Stimulated activated CD4-positive, alpha-beta T cell treated with anti-CD3 and anti-CD28 coated beads, Interleukin-4, amount 100 ng/mL, for 48 hours (primary cell): ENCODE data around the gene PRSS23.
A peak's percentile ranks its signal among the peaks of the same experiment; 100 is the strongest.
"Not testable (repeated sequence)": the region's sequence is repeated elsewhere in the genome, so short reads cannot be mapped to it uniquely, and the experiment has no call there.

Source experiments
- DNase-seq, 2 donors: peaks; one replicate each; pipeline ENCODE4 v3.0.0-alpha.2; 2020; ENCODE audit warnings: low read depth in 2 of 2

Gene PRSS23, protein sequence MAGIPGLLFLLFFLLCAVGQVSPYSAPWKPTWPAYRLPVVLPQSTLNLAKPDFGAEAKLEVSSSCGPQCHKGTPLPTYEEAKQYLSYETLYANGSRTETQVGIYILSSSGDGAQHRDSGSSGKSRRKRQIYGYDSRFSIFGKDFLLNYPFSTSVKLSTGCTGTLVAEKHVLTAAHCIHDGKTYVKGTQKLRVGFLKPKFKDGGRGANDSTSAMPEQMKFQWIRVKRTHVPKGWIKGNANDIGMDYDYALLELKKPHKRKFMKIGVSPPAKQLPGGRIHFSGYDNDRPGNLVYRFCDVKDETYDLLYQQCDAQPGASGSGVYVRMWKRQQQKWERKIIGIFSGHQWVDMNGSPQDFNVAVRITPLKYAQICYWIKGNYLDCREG

DNA sequence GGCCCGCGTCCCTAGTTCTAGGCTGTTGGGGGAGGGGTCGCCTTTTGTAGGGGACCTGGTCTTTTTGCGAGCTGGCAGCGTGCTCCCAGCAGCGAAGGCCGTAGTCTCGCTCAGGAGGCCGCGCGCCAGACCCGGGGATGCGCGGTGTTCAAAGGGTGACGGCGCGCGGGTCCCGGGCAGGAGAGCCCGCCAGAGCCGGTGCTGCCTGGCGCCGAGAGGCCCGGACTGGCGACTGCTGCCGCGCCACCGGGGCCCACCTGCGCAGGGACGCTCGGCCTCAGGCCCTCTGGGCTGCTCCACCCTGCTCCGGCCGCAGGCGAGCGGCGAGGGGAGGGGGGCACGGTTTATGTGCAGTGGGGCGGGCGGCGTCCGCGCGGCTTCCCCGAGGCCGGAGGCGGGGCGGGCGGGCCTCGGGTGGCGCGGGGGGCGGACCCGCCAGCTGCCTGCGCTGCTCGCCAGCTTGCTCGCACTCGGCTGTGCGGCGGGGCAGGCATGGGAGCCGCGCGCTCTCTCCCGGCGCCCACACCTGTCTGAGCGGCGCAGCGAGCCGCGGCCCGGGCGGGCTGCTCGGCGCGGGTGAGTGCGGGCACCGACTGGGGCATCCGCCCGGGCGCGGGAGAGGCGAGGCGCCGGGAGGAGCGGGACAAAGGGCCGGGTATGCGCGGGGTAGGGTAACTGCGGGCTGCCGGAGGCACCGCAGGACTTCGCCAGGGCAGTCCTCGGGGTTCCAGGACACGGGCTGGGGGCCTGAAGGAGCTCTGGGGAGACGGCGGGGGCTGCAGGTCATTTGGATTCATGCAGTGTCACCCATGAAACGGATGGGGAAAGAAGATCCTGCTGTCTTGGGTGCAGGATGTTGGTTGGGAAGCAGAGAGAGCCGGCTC, at the start of gene PRSS23:
TSS of gene PRSS23 (plus strand) at position 467 of the 884 bp plus-strand sequence. CDS start 7,102 bp downstream, outside the sequence.
- DNase-seq = peak in 1 of 2 donors; percentile 21

DNA sequence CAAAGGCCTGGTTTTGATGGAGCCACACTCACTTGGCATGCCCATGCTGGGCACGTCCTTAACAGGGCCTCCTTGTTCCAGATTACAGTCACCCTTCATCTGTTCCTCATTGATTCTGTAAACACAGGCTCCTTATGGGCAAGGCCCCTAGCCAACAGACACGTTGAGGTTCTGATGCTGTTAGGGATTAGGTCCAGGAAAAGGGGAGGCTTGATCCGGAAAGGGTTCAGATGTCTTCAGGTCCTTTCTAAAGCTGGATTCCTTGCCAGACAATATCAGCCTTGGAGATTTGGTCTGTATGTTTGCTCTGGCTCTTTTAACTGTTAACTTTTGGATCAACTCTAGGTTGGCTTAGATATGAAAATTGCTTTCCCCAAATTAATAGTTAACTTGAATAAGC, 46.9 kb upstream of the PRSS23 start:
- no peak for DNase-seq

DNA sequence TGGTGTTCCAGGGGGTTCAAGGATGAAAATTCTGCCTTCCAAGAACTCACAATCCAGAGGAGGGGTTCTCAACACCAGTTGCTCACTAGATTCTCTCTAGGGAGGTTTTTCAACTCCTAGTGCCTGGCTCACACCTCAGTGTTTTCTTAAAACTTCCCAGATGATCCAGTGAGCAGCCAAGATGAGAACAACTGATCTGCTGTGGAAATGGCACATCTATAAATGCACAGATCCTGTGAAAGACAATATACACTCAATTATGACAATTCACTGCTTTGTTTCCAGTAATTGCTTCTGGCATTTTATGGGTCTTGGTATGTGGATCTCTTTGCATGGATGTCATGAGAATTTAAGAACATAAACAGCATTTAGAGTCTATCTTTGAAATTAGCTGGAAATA, 45.2 kb upstream of the PRSS23 start:
- no peak for DNase-seq

DNA sequence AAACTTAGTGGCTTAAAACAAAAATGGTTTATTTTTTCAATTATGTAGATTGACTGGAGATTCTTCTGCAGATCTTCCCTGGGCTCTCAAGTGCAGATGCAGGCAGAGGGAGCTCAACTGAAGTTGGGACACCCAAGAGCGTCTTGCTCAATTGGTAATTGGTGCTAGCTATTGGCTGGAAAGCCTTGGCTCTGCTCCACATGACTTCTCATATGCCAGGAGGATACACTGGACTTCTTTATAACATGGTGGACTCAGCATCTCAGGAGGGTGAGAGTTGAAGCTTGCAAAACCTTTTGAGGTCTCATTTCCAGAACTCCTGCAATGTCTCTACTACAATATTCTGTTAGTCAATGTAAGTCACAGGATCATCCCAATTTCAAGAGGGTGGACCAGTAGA, 42.2 kb upstream of the PRSS23 start:
- no peak for DNase-seq

DNA sequence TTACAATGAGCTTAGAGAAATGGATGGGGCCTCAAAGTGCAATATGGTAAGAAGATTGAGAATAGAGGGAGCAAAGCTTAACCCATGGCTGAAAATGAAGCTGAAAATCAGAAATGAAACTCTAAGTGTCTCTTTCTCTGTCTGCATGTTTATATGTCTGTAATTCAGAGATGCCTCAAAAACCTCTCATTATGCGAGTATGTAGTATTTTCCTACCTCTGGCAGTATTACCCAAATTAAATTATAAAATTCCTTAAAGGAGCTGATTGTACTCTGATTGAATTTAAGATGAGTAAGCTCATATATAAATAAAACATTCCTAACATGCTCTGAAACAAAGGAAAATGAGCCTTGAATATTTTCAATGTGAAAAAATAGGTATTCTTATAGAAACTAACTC, 39.8 kb upstream of the PRSS23 start:
- DNase-seq = no peak

DNA sequence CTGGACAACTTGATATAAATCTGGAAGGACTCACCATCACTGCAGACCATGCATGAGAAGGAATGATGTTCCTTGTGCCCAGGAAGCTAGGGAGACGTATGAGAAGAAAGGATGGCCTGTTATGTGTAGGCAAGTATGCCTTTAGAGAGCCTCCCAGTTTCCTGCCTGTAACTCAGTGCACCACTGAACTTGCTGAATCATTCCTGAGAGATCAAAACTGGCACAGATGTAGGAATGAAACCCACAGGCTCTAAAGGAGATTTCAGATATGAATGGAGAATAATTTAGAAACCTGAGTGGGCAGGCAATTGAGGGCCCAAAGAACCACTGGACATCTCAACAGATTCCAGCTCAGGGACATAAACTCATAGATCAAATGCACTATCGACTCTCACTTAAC, 38.4 kb upstream of the PRSS23 start:
- no peak for DNase-seq

DNA sequence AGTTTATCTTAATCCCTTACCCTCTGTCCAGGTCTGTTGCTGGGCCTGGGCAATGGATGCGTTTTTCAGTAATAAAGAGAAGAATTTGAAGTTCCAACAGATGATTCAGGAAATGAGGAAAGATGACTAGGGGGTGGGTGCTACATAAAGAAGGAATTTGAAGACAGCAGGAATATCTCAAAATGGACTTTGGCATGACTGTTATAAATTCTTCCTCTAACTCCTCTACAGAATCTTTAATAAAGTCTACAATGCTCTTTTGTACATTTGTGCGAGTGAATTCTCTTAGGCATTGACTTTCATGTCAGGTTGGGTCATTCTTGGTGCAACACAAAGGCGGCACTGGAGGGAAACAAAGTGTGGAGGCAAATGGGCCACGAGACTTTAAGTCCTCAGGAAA, 35.1 kb upstream of the PRSS23 start:
- DNase-seq = no peak

DNA sequence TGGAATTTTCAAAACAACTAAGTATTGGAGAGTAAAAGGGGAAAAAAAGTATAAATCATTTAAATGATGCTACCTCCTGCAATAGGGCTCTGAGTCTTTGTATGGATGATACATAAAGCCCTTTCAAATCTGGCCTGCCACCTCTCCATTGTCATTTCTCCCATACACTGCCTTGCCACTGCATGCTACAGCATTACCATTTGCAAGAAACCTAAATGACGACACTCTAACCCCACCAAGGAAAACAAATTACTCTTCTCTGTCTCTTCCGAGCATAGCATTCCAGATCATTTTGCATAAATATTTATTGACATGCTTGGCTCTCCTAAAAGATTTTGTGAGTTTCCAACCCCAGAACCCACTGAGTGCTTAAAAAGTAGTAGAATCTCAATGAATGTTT, 34.5 kb upstream of the PRSS23 start:
- no peak for DNase-seq

DNA sequence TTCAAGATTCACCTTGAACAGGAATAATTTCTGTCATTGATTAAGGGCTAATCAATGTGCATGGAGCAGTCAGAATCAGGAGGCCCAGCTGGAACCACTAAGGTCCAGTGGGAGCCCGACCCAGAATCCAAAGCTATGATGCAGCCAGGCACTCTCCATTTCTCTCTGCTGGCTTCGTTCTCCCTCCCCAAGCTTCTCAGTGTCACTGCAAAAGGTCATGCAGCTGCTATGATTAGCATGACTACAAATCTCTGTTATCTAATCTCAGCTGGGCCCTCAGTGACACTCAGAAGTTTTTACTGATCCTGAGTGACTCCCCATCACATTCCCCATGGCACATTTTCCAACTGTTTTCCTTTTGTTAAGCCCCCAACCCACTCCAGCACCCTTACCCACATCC, 31.1 kb upstream of the PRSS23 start:
- DNase-seq = no peak

DNA sequence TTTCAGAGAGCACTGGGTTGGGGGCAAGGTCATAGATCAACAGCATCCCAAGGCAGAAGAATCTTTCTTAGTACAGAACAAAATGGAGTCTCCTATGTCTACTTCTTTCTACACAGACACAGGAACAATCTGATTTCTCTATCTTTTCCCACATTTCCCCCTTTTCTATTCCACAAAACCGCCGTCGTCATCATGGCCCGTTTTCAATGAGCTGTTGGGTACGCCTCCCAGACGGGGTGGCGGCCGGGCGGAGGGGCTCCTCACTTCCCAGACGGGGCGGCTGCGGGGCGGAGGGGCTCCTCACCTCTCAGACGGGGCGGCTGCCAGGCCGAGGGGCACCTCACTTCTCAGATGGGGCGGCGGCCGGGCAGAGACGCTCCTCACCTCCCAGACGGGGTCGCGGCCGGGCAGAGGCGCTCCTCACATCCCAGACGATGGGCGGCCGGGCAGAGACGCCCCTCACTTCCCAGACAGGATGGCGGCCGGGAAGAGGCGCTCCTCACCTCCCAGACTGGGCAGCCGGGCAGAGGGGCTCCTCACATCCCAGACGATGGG, 29.8 kb upstream of the PRSS23 start:
- DNase-seq = not testable (repeated sequence)

DNA sequence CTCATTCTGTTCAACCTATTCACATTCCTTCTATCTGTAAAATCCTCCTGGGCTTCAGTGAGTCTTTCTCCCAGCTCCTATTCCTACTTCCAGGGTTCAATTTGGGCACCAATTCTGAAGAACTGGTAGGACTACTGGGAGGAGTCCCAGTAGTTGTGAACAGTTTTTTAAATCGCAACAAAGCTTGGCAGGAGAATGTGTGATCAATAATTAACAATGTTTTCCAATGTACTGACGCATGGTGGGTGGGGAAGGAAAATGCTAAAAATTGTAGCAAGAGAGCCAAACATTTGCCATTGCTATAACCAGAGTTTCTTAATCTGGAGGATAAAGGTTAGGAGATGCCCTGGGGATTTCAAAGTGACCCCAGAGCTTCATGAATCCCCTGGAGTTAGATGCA, 27.3 kb upstream of the PRSS23 start:
- no peak for DNase-seq

DNA sequence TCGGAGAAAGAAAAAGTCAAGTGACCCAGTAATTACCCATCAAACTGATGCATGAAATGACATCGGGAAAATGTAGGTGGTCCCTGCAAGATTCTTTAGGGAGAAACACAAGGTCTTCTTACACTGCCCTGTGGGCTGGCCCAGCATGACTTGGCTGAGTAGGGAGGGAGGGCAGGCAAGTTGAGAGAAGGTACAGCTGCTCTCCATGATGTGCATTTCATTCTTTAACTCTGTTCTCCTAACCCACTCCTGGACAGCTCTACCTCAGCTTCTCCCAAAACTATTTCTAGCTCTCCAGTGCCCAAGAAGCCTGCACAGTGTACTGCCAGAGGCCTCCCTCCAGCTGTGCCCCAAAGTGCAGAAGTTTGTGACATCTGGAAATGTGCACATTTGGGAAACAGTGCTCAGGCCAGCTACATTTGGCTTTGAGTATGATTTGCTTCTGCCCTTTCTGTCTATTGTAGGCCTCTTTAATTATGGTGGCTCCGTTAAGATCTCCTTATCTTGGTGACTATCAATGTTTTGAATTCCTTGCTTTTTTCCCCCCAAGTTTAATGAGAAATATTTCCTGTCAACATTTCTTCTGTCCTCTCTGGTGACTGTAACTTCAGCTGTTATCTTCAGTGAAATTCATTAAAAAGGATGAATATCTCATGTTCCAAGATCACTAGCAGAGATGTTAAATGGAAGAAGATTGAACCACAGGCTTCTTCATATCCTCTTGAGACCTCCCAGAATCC, 26.7 kb upstream of the PRSS23 start:
- no peak for DNase-seq

DNA sequence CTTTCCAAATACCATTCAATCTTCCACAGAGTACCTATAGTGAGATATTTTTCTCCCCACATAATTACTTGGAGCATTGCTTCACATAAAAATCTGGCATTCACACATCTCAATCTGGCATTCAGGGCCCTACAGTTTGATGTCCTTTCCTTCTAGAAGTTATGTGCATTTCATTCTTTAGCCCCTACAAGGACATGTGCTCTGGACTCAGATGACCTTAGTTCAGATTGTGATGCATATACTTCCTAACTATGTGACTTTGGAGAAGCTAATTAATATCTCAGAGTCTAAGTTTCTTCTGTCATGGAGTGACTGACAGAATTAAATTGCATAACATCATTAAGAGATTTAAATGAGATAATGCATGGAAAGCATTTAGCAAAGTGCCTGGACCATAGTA, 25.9 kb upstream of the PRSS23 start:
- DNase-seq = no peak

DNA sequence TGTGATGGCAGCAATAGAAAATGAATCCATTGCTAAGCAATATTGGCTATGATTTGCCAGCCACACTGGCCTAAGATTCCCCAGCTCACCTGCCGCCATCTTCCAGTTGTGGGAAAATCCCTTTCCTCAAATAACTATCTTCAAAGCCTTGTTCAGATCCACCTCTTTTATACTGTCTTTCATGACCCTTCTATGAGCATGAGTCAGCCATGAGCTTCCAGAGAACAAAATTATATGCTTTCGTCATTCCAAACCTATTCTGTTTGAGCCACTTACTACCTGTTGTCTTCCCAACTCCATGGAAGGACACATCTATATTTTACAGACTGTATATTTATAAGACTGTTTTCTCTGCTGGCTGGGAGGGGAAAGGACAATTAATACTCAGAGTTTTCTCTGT, 25.0 kb upstream of the PRSS23 start:
- no peak for DNase-seq

DNA sequence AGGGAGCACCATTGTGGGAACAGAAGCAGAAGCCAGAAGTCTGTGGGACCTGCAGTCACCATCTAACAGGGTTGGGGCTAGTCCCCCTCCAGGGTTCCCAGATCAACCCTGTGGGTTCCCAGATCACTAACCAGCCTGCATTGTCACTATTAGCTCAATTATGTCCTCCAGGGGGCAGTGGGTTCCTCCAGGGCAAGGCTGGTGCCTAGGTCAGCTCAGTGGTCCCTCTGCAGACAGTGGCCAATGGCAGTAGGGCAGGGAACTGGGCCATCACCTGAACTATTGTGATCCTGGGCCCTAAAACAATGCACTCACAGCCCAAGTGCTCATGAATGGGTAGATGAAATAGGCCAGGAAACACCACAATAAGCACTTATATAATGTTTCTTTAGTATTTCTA, 18.8 kb upstream of the PRSS23 start:
- no peak for DNase-seq

DNA sequence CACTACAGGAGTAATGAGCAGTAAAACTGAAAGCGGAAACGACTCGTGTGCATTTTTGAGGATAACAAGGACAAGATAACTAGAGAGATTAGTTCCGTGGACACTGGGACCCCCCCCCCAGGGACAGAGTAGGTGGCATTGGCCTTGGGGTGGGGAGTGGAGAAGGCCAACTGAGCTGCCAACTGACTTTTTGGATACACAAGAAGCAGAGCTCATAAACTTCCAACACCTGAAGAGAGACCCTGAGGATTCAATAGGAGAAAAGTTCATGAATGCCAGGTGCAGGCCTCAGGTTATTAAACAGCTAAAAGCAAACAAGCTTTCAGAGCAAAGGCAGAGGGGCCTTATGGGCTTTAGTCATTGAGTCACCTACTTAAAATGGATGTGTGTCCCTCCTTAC, 17.6 kb upstream of the PRSS23 start:
- DNase-seq = no peak

DNA sequence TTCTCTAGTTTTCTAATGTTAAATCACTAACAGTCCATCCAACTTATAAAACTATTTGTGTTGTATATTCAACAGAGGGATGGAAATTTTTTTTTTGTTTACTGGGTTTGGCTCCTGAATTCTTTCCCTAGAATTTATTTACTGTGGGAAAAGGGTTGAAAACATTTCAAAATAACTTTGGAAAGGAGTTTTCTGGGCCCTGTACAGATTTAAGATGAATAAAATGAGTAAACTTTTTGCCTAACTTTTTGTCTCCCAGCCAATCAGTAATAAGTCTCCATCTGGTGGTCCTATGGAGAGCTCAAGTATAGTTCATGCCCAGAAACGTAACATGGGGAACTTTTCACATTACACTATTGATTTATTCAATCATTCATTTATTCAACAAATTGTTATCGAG, 16.7 kb upstream of the PRSS23 start:
- DNase-seq = no peak

DNA sequence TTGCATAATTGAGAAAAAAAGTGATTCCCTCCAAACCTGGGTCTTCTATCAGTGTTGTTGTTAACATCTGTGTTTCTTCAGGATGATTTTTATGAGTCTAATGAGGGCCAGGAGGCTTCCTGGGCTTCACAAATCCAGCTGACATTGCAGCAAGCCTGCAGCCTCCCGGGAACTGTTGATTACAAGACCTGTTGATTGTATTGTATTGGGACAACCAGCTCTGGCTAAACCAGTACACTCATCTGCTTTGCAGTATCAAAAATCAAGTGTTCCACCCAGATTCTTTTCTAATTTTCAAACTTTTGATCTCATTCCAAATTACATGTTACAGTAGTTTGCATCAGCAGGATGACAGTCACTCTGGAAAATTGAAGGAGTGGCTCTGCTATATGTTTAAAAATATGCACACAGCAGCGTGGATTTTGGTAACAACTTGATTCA, 16.1 kb upstream of the PRSS23 start:
- no peak for DNase-seq

DNA sequence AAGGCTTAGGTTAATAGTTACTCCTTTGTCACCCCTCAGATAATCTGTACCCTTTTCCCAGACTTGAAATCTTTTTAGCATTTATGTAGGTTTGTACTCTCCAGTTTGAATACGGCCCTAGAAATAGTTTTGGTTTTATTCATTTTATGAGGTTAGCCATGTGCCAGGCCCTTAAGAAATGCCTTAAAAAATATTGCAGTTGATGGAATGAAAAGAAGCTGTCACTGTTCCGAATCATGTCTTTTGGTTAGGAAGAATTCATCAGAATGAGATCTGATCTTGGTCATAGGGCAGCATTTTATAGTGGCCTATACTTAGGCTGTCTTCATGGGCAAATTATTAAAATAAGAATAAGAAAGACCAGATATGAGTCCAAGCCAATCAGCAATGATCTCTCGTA, 14.8 kb upstream of the PRSS23 start:
- DNase-seq = no peak

DNA sequence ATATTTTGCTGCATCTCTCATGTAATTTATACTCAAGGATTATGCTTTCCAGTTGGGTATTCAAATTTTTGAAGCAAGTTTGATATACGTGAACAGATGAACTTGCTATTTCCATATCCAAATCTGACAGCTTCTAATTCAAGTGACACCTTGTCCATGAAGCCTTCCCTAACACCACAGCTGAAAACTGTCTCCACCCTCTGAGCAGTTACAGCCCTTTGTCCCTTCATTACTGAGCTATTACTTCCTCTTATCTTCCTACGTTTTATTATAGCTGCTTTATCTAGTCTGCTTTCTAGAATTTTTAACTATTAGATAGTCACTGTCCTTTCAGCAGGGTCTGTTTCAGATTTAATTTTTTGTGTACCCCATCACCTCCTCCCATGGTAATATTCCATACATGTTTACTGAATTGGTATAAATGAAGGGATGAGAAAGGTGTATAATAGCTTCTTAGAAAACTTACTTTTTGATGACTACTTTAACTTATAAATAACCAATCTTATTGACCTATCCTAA, 13.3 kb upstream of the PRSS23 start:
- no peak for DNase-seq

DNA sequence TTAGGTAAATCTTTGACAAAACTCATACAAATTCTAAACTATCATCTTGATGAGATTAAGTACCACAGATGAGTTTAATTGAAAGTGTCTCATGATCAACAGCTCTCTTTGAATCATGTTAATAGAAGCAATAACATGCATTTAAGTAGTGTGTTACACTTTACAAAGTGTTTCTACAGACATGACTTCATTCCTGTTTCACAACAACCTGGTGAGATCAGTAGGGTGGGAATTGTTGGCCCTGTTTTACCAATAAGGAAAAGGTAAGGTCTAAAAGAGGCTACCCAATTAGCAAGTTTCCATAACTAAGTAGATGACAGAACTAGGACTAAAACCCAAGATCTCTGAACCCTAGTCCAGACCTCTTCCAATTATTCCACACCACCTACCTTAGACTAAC, 12.7 kb upstream of the PRSS23 start:
- DNase-seq = no peak
